WTC11 (cell line): Measurements from ENCODE around the gene VEGFB. TPM values are rescaled to one million over a fixed set of nuclear protein-coding genes. Genes with fewer than 3 reads are reported as not detected.

Source experiments
- ATAC-seq: fragments of 200-7000 bp; cut with Tn5 transposase; 2 replicates; pipeline ENCODE4 v1.10.0; 2021; ENCODE audit warnings: mild to moderate bottlenecking, moderate library complexity
- CTCF ChIA-PET: fragments of 300-600 bp; sonication (Branson Sonifier 250); formaldehyde crosslinking; loops from one replicate; lab custom pipeline; 2021; ENCODE audit warnings: antibody characterized with exemption; lab: Charles Lee
- POLR2A ChIA-PET: fragments of 350-600 bp; sonication (Branson Sonifier 250); formaldehyde crosslinking; loops from one replicate; lab custom pipeline; 2021; ENCODE audit warnings: antibody characterized with exemption; lab: Charles Lee
- DNase-seq: peaks from one replicate; pipeline ENCODE4 v3.0.0; 2021; ENCODE audit warnings: low spot score
- H3K27ac Mint-ChIP-seq: 2 replicates; pipeline ENCODE4 v1.8.0; 2021; ENCODE audit warnings: mixed read lengths
- H3K27me3 Mint-ChIP-seq: 2 replicates; pipeline ENCODE4 v1.8.0; 2021; ENCODE audit warnings: low read depth, mild to moderate bottlenecking, moderate library complexity, mixed read lengths
- H3K36me3 Mint-ChIP-seq: 2 replicates; pipeline ENCODE4 v1.8.0; 2021; ENCODE audit warnings: mixed read lengths
- H3K4me1 Mint-ChIP-seq: 2 replicates; pipeline ENCODE4 v1.8.0; 2022; ENCODE audit warnings: mixed read lengths
- H3K4me3 Mint-ChIP-seq: 2 replicates; pipeline ENCODE4 v1.8.0; 2021; ENCODE audit warnings: mild to moderate bottlenecking, moderate library complexity, mixed read lengths
- H3K9me3 Mint-ChIP-seq: 2 replicates; pipeline ENCODE4 v1.8.0; 2021; ENCODE audit warnings: mixed read lengths
- ARID4B ChIP-seq: sonication (generic); formaldehyde crosslinking; IDR thresholded peaks from 2 replicates; pipeline ENCODE4 v1.8.0; 2023; ENCODE audit warnings: missing genetic modification reagents, mild to moderate bottlenecking, borderline replicate concordance
- ATF3 ChIP-seq: sonication (generic); formaldehyde crosslinking; conservative IDR thresholded peaks from 2 replicates; pipeline ENCODE4 v1.8.1; 2022; ENCODE audit warnings: mild to moderate bottlenecking, missing genetic modification reagents
- CREB1 ChIP-seq: sonication (generic); formaldehyde crosslinking; IDR thresholded peaks from 2 replicates; pipeline ENCODE4 v1.8.0; 2023; ENCODE audit warnings: mild to moderate bottlenecking, missing genetic modification reagents
- FOXP4 ChIP-seq: sonication (generic); formaldehyde crosslinking; IDR thresholded peaks from 2 replicates; pipeline ENCODE4 v1.8.0; 2022; ENCODE audit warnings: mild to moderate bottlenecking, missing genetic modification reagents
- IRF2 ChIP-seq: sonication (generic); formaldehyde crosslinking; IDR thresholded peaks from 2 replicates; pipeline ENCODE4 v1.8.0; 2022; ENCODE audit warnings: low read depth, missing genetic modification reagents, borderline replicate concordance
- NFE2L1 ChIP-seq: sonication (generic); formaldehyde crosslinking; IDR thresholded peaks from 2 replicates; pipeline ENCODE4 v1.8.1; 2023; ENCODE audit warnings: missing genetic modification reagents
- NR3C1 ChIP-seq: sonication (generic); formaldehyde crosslinking; conservative IDR thresholded peaks from 2 replicates; pipeline ENCODE4 v1.8.1; 2023; ENCODE audit warnings: low read depth, mild to moderate bottlenecking, missing genetic modification reagents
- OVOL2 ChIP-seq: fragments of 250-450 bp; sonication (Bioruptor Pico); IDR thresholded peaks from 2 replicates; pipeline ENCODE4 v1.9.0; 2021; ENCODE audit warnings: mild to moderate bottlenecking, borderline replicate concordance
- TEAD1 ChIP-seq: sonication (generic); formaldehyde crosslinking; IDR thresholded peaks from 2 replicates; pipeline ENCODE4 v1.8.0; 2022; ENCODE audit warnings: mild to moderate bottlenecking, missing genetic modification reagents
- TP53 ChIP-seq: sonication (generic); formaldehyde crosslinking; IDR thresholded peaks from 2 replicates; pipeline ENCODE4 v1.8.1; 2023; ENCODE audit warnings: mild to moderate bottlenecking, missing genetic modification reagents
- USF2 ChIP-seq: sonication (generic); formaldehyde crosslinking; IDR thresholded peaks from 2 replicates; pipeline ENCODE4 v1.8.1; 2023; ENCODE audit warnings: mild to moderate bottlenecking, missing genetic modification reagents, moderate library complexity
- ZBTB43 ChIP-seq: sonication (generic); formaldehyde crosslinking; IDR thresholded peaks from 2 replicates; pipeline ENCODE4 v1.8.1; 2023; ENCODE audit warnings: mild to moderate bottlenecking, missing genetic modification reagents
- ZMAT4 ChIP-seq: fragments of 250-450 bp; sonication (Bioruptor Pico); IDR thresholded peaks from 2 replicates; pipeline ENCODE4 v1.9.0; 2021; ENCODE audit warnings: mild to moderate bottlenecking
- ZNF219 ChIP-seq: sonication (generic); formaldehyde crosslinking; IDR thresholded peaks from 2 replicates; pipeline ENCODE4 v1.8.0; 2023; ENCODE audit warnings: missing genetic modification reagents, mild to moderate bottlenecking, borderline replicate concordance
- ZNF396 ChIP-seq: fragments of 250-450 bp; sonication (Bioruptor Pico); IDR thresholded peaks from 2 replicates; pipeline ENCODE4 v1.8.0; 2021; ENCODE audit warnings: mild to moderate bottlenecking, moderate library complexity, borderline replicate concordance
- ZNF512 ChIP-seq: sonication (generic); formaldehyde crosslinking; IDR thresholded peaks from 2 replicates; pipeline ENCODE4 v1.8.1; 2022; ENCODE audit warnings: missing genetic modification reagents, borderline replicate concordance
- ZSCAN18 ChIP-seq: fragments of 250-450 bp; sonication (Bioruptor Pico); IDR thresholded peaks from 2 replicates; pipeline ENCODE4 v2.1.2; 2022; ENCODE audit warnings: mild to moderate bottlenecking, moderate library complexity
- total RNA-seq: library from RNA; stranded (reverse); gene quantifications from 3 replicates; pipeline ENCODE4 v1.2.3, GENCODE V29; 2021

Gene VEGFB
- total RNA-seq, 1 experiment from 2014 or later = 51.7 TPM

GRCh38 chr11:64209563-64209843, 24.9 kb upstream of the VEGFB start (continued):
- TF ChIP-seq ZNF396 (CRISPR knock-in tag) (no peak), NFE2L1 (CRISPR knock-in tag) (no peak), ZBTB43 (no peak)

- no peaks in the 10 kb centered on the region for H3K4me1 Mint-ChIP-seq
- no peak overlapping the region for H3K27ac Mint-ChIP-seq
- TF ChIP-seq TP53 (CRISPR knock-in tag) (no peak), NFE2L1 (CRISPR knock-in tag) (no peak)
- TF ChIP-seq, all 79 proteins: peak for 0
- DNase-seq (no peak), ATAC-seq (no peak)
- POLR2A ChIA-PET = no interaction called here
- peaks cover 7% of the 10 kb centered on the region for H3K36me3 Mint-ChIP-seq
- no peaks in the 10 kb centered on the region for H3K9me3 Mint-ChIP-seq
- no peaks in the 10 kb centered on the region for H3K27me3 Mint-ChIP-seq
- no peak overlapping the region for H3K4me3 Mint-ChIP-seq
- CTCF ChIA-PET = interaction anchor here (1.2 to 2.0 kb wide), 4 partner anchors 16 to 94 kb away, joined by 4 to 8 read pairs (median 4); partner anchors contain the start of genes NUDT22 and TRPT1
These were observed 23.9 kb upstream of the VEGFB start for GRCh38 chr11:64210301-64211020.

GRCh38 chr11:64211181-64211872, 23.1 kb upstream of the VEGFB start:
- Mint-ChIP-seq H3K36me3 (peaks cover 7% of the 10 kb centered on the region), H3K4me1 (no peaks in the 10 kb centered on the region), H3K4me3 (no peak overlapping the region), H3K27ac (no peak overlapping the region), H3K27me3 (no peaks in the 10 kb centered on the region), H3K9me3 (no peaks in the 10 kb centered on the region)
- ChIA-PET POLR2A (no interaction called here), CTCF (interaction anchor here (1.2 to 2.0 kb wide), 4 partner anchors 15 to 93 kb away, joined by 4 to 8 read pairs (median 4); partner anchors contain the start of genes NUDT22 and TRPT1)
- no peak for DNase-seq
- no peak for ATAC-seq
- TF ChIP-seq ZNF219 (CRISPR knock-in tag) (no peak), OVOL2 (CRISPR knock-in tag) (no peak), TEAD1 (no peak), ZSCAN18 (CRISPR knock-in tag) (no peak), ATF3 (CRISPR knock-in tag) (no peak), USF2 (no peak), FOXP4 (CRISPR knock-in tag) (no peak), NR3C1 (no peak), ZMAT4 (CRISPR knock-in tag) (no peak), ZNF512 (CRISPR knock-in tag) (no peak), IRF2 (CRISPR knock-in tag) (no peak), ARID4B (no peak), CREB1 (CRISPR knock-in tag) (no peak)
